Mammary epithelial cell (primary cell): ENCODE data around the gene TESK1.

Source experiments
- EZH2 ChIP-seq: IDR thresholded peaks from 2 replicates; pipeline ENCODE4 v1.6.1; 2012; ENCODE audit warnings: low read length, inconsistent platforms, borderline replicate concordance
- TF ChIP-seq, protein P1 (sequence below), 2 donors: IDR thresholded peaks in 1 of 2; conservative IDR thresholded peaks in 1 of 2; 2 replicates each; pipeline ENCODE4 v1.5.1; 2011 to 2012; ENCODE audit warnings: inconsistent platforms in 2 of 2, low read length in 2 of 2, mild to moderate bottlenecking in 2 of 2, control low read depth in 1 of 2, low read depth in 1 of 2; ENCODE audit not compliant: insufficient read depth in 1 of 2; ENCODE audit errors: extremely low read depth in 1 of 2

- TF ChIP-seq, protein P1, sequence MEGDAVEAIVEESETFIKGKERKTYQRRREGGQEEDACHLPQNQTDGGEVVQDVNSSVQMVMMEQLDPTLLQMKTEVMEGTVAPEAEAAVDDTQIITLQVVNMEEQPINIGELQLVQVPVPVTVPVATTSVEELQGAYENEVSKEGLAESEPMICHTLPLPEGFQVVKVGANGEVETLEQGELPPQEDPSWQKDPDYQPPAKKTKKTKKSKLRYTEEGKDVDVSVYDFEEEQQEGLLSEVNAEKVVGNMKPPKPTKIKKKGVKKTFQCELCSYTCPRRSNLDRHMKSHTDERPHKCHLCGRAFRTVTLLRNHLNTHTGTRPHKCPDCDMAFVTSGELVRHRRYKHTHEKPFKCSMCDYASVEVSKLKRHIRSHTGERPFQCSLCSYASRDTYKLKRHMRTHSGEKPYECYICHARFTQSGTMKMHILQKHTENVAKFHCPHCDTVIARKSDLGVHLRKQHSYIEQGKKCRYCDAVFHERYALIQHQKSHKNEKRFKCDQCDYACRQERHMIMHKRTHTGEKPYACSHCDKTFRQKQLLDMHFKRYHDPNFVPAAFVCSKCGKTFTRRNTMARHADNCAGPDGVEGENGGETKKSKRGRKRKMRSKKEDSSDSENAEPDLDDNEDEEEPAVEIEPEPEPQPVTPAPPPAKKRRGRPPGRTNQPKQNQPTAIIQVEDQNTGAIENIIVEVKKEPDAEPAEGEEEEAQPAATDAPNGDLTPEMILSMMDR (conservative IDR thresholded peaks at IDR 0.05 in 1 of 2, IDR thresholded peaks at IDR 0.05 in 1 of 2; ENCODE audit: extremely low read depth in 1 of 2, insufficient read depth in 1 of 2, low read depth in 1 of 2, low read length in 2 of 2): no peak
- no peak for TF ChIP-seq EZH2
These were observed 31.2 kb downstream of the TESK1 start for GRCh38 chr9:35636135-35636876.
